ENCODE results near the gene LZTS2. TPM values are rescaled to one million over a fixed set of nuclear protein-coding genes. Genes with fewer than 3 reads are reported as not detected.

LZTS2 gene
- total RNA-seq, 4 donors from 2014 or later, result 26.7 to 55.2 (median 41.4) TPM

DNA sequence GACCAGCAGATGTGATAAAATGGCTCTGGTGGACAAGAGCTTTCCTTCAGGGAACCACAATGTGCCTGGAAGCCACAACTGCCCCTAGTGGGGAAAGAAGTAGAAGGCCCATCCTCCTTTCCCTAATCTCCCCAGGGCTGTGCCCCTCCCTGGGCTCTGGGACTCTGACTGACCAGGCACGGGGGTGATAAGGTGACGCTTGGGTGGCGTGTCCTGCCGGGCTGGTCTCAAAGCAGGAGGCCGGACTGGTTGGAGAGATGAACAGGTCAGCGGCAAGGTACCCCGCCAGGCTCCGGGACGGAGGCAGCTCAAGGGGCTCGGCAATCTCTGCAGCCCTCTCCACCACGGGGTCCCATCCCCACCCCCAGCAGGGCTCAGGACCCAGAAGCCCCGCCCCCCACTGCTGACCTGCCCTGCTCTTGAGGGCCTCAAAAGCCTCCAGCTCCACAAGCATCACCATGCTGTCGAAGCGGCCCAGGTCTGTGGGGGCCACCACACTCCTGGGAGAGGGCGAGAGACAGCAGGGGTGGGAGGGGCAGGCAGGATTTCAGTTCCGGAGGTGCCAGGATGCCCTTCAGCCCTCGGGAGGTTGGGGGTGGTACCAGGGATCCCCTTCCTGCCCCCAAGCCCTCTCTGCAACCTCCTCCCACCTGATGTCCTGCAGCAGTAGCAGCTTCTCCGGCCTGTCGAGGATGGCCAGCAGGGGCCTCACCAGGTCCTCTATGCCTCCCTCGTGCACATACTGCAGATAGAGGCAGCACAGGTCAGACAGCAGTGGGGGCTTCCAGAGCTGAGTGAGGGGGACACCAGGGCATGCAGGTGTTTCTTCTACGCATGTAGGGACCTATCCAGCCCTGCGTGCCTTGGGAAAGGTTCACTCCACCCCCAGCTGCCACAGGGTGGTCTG lies 12.2 kb downstream of the LZTS2 start:
- H3K4me3 ChIP-seq, result no peak overlapping the region
- intact Hi-C loops (cut with DNase I), result no loop called here
- H3K4me1 ChIP-seq, result peaks cover 8 to 53% (median 14%) of the 10 kb centered on the region in 3 donors
- peaks cover 0 to 7% (median 4%) of the 10 kb centered on the region in 3 donors for H3K36me3 ChIP-seq
- H3K27ac ChIP-seq, result peak overlapping the region in 2 of 4 donors; percentile 6 to 64
- DNase-seq, result no peak
- peaks cover 0 to 12% (median 0%) of the 10 kb centered on the region in 4 donors for H3K27me3 ChIP-seq
- TF ChIP-seq, protein P1, sequence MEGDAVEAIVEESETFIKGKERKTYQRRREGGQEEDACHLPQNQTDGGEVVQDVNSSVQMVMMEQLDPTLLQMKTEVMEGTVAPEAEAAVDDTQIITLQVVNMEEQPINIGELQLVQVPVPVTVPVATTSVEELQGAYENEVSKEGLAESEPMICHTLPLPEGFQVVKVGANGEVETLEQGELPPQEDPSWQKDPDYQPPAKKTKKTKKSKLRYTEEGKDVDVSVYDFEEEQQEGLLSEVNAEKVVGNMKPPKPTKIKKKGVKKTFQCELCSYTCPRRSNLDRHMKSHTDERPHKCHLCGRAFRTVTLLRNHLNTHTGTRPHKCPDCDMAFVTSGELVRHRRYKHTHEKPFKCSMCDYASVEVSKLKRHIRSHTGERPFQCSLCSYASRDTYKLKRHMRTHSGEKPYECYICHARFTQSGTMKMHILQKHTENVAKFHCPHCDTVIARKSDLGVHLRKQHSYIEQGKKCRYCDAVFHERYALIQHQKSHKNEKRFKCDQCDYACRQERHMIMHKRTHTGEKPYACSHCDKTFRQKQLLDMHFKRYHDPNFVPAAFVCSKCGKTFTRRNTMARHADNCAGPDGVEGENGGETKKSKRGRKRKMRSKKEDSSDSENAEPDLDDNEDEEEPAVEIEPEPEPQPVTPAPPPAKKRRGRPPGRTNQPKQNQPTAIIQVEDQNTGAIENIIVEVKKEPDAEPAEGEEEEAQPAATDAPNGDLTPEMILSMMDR (IDR thresholded peaks at IDR 0.05), result peak in 1 of 6 experiments; percentile 9
- no peak for TF ChIP-seq POLR2A (IDR thresholded peaks at IDR 0.05)
- WGBS, 2 donors, result 66 to 75% methylated on average over 2 to 8 of the region's 22 CpGs
- H3K9me3 ChIP-seq, result no peaks in the 10 kb centered on the region

DNA sequence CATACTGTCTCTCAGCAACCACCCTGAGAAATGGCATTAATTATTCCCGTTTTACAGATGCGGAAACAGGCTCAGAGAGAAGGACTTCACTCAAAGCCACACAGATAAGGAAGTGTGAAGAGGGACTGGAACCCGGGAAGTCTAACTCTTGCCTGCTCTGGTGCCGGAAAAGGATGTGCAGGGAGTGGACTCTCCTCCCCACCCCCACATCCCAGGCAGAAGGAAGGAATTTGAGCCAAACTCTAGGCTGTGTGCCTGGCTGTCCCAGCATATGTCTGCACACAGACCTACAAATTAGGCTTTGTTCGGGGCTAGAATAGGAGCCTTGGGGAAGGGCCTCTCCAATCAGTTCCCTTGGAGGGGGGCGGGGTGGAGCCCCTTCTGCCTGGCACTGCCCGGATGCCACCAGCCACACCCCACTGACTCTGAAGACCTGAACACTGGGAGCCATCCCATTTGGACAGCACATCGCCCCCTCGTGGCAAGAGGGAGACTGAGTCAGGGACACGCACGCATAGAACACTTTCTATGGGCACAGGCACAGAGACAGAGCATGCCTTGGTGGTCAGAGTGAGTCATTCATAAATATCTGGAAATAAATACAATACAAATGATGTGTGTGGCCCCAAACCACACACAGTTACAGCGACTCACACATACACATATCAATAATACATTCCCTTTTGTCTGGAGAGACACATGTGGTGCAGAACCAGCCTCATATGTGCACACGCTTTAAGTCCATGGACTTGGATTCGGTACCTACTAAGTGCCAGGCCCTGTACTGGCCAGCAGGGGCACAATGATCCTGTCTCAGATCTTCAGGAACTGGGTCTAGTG lies 13.1 kb downstream of the LZTS2 start:
- Histone ChIP-seq H3K27me3 (peaks cover 0 to 19% (median 0%) of the 10 kb centered on the region in 4 donors), H3K36me3 (no peaks in the 10 kb centered on the region), H3K4me1 (peaks cover 8 to 44% (median 14%) of the 10 kb centered on the region in 3 donors), H3K27ac (peak overlapping the region in 3 of 4 donors; percentile 6 to 64 (median 44)), H3K4me3 (no peak overlapping the region), H3K9me3 (no peaks in the 10 kb centered on the region)
- TF ChIP-seq, protein P1 (IDR thresholded peaks at IDR 0.05), result peak; percentile 73 to 92 (median 88)
- TF ChIP-seq POLR2A (IDR thresholded peaks at IDR 0.05), result no peak
- 8 to 22% methylated on average over 11 to 14 of the region's 14 CpGs for WGBS, 2 donors
- DNase-seq, result no peak
- intact Hi-C loops (cut with DNase I), result no loop called here

DNA sequence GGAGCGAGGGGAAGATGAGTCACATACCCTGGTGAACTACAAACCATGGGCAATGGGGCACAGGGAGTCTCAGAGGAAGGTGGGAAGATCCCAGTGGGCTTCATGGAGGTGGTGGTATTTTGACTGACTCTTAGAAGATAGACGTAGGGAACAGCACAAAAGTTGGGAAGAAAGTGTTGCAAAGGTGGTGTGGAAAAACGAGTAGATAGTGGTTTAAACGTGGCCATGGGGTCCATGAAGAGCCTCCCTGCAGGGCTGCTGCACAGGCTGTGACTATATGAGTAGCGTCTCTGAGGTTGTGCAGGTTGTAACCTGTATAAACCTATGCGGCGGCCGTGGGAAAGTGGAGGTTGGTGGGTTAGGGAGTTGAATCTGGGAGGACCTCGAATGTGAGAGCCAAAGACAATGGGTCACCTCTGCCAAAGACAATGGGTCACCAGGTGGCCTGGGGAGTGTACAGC lies 13.8 kb downstream of the LZTS2 start:
- TF ChIP-seq, protein P1 (IDR thresholded peaks at IDR 0.05), result no peak
- no peak for TF ChIP-seq POLR2A (IDR thresholded peaks at IDR 0.05)
- Histone ChIP-seq H3K4me1 (peaks cover 8 to 38% (median 14%) of the 10 kb centered on the region in 3 donors), H3K27me3 (peaks cover 0 to 26% (median 0%) of the 10 kb centered on the region in 4 donors), H3K36me3 (no peaks in the 10 kb centered on the region), H3K4me3 (no peak overlapping the region), H3K27ac (peak overlapping the region in 3 of 4 donors; percentile 6 to 64 (median 17)), H3K9me3 (no peaks in the 10 kb centered on the region)
- intact Hi-C loops (cut with DNase I), result no loop called here
- 28 to 34% methylated on average over 9 of the region's 9 CpGs for WGBS, 2 donors
- DNase-seq, result no peak

DNA sequence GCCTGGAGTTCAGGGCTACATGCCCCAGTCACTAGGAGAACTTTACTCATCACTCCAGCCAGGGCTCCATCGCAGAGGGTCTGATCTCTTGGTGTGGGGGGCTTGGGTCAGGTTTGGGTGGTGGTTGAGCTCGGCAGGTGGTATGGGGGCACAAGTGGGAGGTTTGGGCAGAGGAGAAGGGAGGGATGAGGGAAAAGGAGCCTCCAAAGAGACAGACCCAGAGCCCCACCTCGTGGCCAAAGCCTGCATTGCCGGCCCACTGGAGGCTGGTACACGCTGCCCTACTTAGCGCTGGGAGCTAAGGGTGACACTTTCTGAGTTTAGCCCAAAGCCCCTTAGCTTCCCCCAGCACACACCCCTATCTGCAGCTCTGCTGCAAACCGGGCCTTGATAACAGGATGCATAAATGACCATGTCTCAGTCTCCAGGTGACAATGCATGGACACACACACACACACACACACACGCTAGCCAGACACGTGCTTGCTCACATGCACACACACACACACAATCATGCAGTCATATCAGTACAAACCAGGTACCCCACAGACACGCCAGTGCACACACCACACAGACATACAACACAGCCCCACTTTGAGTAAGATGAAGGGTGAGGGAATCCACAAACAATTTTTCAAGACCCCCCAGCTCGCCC lies 14.7 kb downstream of the LZTS2 start:
- DNase-seq, result no peak
- intact Hi-C loops (cut with DNase I), result no loop called here
- peaks cover 15 to 38% (median 22%) of the 10 kb centered on the region in 3 donors for H3K4me1 ChIP-seq
- H3K36me3 ChIP-seq, result no peaks in the 10 kb centered on the region
- WGBS, 2 donors, result 10 to 13% methylated on average over 8 to 9 of the region's 11 CpGs
- no peak overlapping the region for H3K27ac ChIP-seq
- TF ChIP-seq POLR2A (IDR thresholded peaks at IDR 0.05), result no peak
- TF ChIP-seq, protein P1 (IDR thresholded peaks at IDR 0.05), result peak; percentile 79 to 94 (median 92)
- H3K4me3 ChIP-seq, result no peak overlapping the region
- H3K27me3 ChIP-seq, result peaks cover 0 to 35% (median 0%) of the 10 kb centered on the region in 4 donors
- no peaks in the 10 kb centered on the region for H3K9me3 ChIP-seq
